GM18873 (cell line): ENCODE results near the gene RPGR.

Experiments
- ATAC-seq: cut with Tn5 transposase; IDR thresholded peaks from one replicate; pipeline ENCODE4 v1.9.1; 2021; ENCODE audit warnings: mild to moderate bottlenecking, moderate library complexity, moderate number of reproducible peaks; ENCODE audit not compliant: unreplicated experiment, low FRiP score

Gene RPGR

DNA sequence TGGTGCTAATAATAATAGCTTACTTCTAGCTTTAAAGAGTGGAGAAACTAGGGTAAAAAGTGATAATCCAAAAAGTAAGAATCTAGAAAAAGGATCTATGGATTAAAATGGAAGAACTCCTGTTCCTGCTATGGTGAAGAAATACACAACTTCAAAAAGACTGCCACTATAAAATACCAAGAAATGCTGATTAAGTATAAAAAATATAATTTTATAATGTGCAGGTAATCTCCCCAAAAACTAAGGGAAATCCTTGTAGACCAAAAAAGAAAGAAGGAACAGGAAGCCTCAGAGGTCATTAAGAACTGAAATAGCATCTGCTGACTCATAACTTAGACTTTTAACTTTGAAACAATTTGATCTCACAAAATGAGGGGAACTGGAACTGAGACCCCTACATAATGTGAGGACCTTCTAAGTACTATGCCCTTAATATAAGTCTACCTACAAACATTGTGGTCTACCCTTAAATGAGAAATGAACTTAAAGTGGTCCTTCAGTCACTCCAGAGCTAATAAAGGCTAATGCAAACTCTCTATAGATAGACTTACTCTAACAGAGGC lies 56.1 kb downstream of the RPGR start:
- ATAC-seq, result peak; percentile 64

GRCh38 chrX:38268011-38268410 lies 59.3 kb downstream of the RPGR start:
- ATAC-seq, result no peak

DNA sequence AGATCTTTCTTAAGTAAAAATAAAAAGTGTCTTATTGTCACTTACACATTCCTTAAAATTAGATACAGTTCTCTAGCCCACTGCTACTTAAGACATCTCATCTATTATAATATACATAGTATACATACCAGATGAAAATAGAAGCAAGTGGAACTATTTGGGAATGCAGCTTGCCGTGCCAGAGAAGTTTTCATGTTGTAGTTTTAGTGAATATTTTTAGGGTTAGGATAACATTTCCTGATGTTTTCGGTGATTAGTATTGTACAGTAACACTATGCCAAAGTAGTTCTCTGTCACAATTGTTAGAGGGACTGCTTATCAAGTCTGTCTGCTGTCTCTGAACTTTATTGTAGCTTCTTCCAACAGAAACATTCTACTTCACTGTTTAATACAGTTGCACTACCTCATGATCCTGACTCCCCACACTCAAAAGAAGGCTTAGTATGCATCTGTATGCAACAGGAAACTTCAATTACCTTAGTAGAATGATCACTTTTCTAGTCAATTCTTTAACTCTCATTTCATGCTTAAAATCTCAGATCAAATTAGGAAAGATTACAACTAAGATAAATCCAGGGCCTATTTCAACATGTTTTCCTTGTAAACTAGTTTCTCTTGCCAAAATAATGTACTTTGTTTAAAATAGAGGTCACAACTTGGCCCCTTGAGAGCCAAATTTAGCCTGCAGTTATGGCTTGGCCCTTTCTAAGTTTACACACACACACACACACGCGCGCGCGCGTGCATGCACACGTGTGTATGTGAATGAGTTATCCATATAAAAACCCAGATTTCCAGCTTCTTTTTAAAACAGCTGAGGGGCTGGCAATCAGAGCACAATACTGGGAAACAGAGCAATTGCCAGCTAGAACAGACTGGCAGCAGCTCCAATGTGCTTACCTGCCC lies 64.3 kb downstream of the RPGR start:
- ATAC-seq, result no peak

DNA sequence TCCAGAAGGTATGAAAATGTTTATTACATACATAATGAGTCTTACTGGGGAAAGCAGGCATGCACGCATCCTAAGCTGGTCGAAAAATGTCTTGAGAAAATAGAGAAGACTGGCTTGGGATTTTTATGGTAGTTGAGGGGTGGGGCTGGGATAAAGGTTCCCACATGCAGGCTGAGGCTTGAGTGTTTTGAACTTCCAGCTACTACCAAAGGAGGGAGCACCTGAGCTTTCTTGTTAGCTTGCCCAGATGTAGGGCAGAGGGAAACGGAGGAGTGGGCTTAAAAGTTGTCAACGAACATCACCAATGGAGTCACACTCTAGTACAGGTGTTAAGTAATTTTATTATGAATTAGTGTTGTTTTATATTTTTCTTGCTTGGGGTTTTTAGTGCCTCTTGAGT lies 67.1 kb downstream of the RPGR start:
- no peak for ATAC-seq

GRCh38 chrX:38256019-38256418 lies 71.3 kb downstream of the RPGR start:
- no peak for ATAC-seq

DNA sequence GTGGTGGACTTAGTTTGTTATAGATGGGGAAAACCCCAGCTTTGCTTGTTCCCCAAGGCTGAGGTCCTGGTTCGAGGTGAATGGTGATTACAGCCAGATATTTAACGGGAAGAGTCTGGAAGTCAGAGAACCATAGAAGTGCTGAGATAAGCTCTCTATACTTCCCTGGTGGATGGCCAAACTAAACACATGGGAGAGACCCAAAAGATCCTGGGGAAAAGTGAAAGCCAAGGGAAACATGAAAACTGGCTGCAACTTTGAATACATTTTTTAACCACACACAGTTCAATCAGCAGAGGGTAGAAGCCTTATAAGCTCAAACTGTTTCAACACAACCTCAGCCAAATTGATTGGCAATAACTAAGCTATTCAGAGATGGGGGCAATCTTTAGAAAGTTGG lies 77.3 kb downstream of the RPGR start:
- ATAC-seq, result no peak

DNA sequence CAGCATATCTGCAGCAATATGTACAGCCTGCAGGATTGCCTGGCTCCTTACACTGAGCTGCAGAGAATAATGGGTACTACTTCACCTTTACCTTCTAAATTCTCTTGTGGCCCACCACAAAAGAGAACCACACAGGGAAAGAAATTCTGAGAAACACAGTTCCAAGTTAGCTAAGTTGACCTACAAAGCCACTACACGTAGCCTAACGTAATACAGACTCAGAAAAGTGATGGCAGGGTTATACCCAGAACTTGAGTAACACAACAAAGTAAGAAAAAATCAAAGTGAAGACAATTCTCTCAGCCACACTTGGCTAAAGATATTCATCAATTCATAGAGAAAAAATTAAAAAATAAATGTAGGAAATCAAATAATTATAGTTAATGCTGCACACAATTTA lies 80.3 kb downstream of the RPGR start:
- no peak for ATAC-seq

- no peak for ATAC-seq
Observed at GRCh38 chrX:38240541-38240940, 86.8 kb downstream of the RPGR start.

GRCh38 chrX:38236901-38237615 lies 90.3 kb downstream of the RPGR start:
- no peak for ATAC-seq

- no peak for ATAC-seq
Observed at GRCh38 chrX:38233891-38234667, 93.2 kb downstream of the RPGR start.

DNA sequence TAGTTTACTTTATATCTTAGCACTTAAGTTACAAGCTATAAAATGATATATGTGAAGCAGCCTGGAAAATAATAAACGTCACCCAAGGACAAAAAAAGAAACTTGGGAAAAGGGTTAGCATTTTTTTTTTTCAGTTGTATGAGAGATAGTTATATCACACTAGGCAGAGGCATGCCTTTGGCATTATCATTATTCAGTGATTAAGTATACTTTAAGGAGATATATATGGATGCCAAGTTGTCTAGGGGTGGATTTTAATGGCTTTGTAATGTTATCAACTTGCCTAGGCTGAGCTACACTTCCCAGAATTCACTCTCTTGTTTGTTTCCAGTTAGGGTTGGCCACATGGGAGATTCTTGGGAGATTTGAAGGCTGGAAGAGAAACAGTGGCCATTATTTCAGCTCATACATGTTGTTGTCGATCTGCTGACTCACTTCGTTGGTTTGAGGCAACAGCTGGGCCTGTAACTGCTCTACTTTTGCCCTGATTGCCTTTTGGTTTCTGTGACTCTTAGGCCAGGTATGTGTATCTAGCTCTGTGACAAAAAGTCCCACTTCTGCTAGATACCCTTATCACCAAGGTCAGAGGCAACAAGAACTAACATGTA lies 95.1 kb downstream of the RPGR start:
- ATAC-seq, result no peak

- no peak for ATAC-seq
Observed at GRCh38 chrX:38225093-38225492, 102.2 kb downstream of the RPGR start.

- ATAC-seq, result no peak
Observed at GRCh38 chrX:38224160-38224559, 103.1 kb downstream of the RPGR start.

- ATAC-seq, result no peak
Observed at GRCh38 chrX:38221391-38221929, 105.8 kb downstream of the RPGR start.

DNA sequence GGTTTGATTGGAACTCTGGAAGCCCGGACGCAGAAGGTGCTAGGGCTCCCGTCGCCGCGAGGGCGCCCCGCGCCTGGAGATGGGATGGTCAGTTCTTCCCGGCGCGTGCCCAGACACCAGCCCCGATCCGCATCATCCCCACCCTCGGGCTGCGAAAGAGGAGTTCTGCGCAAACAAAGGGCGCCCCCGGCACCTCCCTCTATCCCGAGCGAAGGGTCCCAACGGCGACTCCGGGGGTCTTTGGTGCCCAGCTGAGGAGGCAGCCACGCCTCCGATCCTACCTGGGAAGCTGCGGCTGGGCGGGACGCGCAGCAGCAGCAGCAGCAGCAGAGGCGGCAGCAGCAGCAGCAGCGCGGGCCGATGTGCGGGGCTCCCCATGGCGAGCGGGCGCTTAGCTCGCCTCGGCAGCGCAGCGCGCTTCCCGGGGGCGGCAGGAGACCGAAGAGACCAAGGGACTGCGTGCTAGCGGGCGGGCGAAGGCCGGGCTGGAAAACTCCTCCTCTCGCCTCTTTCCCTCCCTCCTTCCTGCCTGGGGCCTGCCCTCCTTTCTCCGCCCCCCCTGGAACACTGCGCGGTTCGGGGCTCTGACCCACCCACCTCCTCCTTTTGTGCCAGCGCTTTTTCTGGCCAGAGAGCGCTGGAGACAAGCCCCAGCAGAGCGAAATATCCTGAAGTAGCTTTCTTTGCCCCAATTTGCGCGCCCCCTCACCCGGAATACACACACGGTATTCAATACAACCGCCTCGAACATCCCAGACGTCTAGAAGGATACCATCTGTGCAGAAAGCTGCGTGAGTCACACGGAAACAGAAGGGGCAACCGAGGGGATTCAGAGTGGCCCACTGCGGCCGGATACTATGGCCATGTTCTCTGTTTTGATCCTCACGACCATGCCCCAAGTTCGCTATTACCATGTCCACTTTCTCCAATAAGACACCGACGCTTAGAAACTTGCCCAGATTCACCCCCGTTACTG lies 106.6 kb downstream of the RPGR start, which contains the start of gene SRPX:
TSS of gene SRPX (minus strand) at position 457 of the 976 bp plus-strand sequence. CDS start at position 378, 79 bp downstream.
- no peak for ATAC-seq

- no peak for ATAC-seq
Observed at GRCh38 chrX:38220024-38220414, 107.3 kb downstream of the RPGR start.
